Anterior cingulate cortex (tissue), 58 donors: ENCODE measurements around the gene ARHGAP25.

Experiments used
- DNase-seq, 58 donors: peaks; one replicate each; lab custom pipeline; 2025; lab: John Stamatoyannopoulos, UW

ARHGAP25 gene

DNA sequence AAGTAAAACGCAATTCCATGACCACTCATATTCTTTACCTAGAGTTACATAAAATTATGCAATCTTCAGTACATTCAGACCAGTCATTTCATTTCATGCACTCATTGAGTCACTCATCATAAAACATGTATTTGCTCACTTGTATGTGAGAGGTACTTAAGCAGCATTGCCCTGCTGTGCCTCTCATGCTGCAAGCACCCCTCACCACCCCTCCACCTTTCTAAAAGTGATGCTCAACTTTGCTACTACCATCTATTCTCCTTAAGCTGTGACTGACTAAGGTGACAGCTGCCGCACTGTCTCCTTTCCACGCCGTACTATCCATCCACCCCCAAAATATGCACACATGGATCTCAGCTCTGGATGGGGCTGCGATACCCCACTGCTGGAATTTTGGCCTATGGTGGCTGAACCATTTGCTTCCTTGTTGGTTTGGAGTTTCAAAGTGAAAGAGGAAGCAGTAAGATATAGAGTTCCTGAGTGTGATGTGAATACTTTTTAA, 7.2 kb downstream of the ARHGAP25 start:
- no peak for DNase-seq

GRCh38 chr2:68742626-68743415, 8.2 kb downstream of the ARHGAP25 start:
- peak in 1 of 58 donors; percentile 21 for DNase-seq

DNA sequence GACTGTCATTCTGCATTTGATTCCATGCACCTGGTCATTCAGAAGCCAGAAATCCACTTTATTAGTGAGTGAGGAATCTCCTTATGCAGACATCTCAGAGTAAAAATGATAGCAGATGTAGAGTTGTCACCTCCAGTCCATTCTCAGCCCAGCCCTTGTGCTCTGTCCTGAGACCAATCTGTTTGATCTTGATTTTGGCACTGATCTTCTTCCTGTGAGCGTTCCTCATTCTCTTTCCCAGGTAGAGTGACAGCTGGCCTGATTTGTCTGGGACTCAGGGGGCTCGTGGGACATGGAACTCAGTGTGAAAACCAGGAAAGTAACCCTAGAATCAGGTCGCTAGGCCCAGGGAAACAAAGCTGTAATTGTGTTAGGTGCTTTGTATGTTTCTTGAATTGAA, 8.9 kb downstream of the ARHGAP25 start:
- DNase-seq: no peak

DNA sequence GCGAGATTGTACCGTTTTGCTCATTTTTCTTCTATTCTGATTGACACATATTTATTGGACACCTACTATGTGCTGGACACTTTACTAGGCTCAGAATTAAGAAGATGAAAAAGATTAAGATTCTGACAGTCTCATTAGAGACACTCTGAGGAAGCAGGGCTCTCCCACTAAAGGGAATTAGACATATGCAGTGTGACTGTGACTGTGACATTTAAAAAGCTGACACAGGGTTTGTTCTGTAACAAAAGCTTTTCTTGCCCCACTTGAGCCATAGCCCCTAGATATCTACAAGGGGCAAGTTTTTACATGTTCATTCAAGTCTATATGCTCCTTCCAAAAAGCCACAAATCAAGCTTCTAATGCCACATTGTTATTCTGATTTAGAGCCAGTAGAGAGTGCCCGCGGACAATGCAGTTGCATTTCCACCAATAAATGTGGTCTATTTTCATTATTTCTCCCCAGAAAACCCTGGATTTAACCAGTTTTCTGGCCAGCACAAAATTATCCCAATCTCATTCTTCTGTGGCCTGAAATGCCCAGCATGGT, 9.8 kb downstream of the ARHGAP25 start:
- no peak for DNase-seq

DNA sequence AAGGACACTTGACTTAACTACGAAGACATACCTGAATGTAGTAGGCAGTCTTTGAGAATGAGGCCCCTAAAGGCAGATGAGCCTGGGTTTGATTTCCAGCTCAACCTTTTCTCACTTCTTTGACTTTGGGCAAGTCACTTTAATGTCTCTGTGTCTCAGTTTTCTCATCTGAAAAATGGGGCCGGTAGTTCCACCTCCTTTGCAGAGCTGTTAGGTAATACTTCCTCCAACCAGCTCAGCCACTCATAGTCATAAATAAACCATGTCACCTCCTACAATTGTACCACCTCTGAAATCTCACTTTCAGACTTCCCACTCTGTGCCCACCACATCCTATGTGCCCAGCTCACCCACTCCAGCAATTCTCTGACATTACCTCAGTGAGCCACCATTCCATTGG, 10.4 kb downstream of the ARHGAP25 start:
- no peak for DNase-seq

GRCh38 chr2:68746408-68746807, 11.8 kb downstream of the ARHGAP25 start:
- no peak for DNase-seq

GRCh38 chr2:68747413-68747812, 12.8 kb downstream of the ARHGAP25 start:
- no peak for DNase-seq

GRCh38 chr2:68747900-68748299, 13.3 kb downstream of the ARHGAP25 start:
- no peak for DNase-seq

DNA sequence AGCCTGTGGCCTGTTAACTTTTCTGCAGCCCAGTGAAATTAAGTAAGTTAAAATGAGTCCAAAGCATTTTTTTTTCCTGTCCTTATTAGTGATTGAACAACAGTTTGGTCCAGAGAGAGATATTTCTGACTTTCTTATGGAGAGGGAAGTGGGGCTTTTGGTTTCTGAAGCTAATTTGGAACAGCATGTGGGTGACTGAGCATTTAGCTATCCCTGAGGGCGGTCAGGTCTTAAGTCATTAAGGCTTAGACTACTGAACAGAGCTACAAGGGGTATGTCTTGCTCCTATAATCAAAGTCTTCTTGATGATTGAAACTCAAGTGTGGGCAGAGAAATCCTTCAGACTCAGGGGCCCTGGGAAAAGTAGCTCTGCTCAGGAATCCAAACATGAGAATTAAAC, 14.0 kb downstream of the ARHGAP25 start:
- no peak for DNase-seq

GRCh38 chr2:68749345-68749744, 14.7 kb downstream of the ARHGAP25 start:
- no peak for DNase-seq

GRCh38 chr2:68750592-68751396, 16.2 kb downstream of the ARHGAP25 start:
- DNase-seq: no peak

DNA sequence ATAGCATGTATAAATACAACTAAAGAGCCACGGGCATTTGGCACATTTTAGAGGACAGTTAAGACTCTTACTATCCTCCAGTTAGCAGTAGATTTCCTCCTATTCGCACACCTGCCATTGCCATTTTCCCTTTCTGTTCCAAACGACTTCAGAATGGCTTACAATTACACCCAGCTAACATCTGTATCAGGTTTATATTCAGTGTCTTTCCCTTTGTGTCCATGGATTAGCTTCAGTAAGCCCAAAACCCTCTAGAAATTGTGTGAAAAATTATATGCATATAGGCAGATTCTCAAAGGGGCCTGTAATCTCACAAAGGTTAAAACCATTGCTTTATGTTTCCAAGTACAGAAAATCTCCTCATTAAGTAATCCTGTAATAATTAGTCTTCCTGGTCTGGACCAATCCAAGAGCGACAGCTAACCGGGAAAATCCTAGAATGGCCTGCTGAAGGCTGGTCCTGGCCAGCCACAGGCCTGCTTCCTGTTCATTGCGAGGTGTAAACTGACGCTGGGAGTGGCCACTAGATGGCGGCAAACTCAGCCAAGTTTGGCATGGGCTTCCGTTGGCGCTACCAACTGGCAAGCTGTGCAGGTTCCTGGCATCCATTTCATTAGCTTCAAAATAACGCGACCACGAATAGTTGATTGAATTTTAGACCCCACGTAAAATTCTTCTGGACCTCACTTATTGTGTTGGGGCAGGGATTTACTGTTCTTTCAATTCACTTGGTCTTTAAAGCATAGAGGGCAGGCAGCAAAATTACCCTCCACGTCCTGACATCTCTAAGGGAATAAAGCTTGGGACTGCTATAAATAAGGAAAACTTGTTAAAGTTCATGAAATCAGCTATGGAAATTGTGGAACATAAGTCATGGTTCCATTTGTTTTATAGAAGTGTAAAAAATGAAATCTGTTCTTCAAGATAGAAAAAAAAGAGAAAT, 17.1 kb downstream of the ARHGAP25 start:
- DNase-seq: peak in 56 of 58 donors; percentile 24 to 94 (median 74)

DNA sequence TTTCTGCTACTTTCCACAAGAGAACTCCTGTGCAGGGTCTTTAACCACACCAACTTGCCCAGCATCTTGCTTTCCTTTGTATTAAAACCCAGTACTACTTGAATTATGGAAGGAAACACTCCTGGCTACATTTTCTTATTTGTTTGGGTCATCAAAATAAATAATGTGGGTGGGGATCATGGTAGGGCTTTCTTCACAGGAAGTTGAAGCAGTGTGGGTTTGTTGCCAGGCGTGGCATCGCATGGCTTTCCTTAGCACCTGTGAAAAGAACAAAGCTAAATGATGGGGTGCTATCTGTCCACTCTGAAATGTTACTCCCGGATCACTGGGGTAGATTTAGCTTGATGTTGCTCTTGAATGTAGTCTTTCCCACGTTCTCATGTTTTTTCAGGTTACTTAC, 18.7 kb downstream of the ARHGAP25 start:
- no peak for DNase-seq

DNA sequence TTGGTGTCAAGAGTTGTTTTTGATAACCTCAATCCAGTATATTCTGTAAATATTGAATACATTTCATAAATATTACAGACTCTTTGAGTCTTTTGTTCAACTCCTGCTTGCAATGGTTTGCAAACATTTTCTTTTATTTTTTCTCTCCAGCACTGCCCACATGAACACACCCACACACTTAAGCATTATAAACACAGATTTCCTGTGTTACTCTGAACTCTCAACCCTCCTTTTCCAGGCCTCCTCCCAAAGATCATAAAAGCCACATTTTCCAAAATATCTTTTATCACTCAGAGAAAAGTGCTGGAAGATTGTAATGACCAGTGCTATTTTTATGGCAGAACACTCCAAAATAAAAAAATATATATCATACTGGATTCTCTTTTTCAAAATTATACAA, 20.5 kb downstream of the ARHGAP25 start:
- no peak for DNase-seq

DNA sequence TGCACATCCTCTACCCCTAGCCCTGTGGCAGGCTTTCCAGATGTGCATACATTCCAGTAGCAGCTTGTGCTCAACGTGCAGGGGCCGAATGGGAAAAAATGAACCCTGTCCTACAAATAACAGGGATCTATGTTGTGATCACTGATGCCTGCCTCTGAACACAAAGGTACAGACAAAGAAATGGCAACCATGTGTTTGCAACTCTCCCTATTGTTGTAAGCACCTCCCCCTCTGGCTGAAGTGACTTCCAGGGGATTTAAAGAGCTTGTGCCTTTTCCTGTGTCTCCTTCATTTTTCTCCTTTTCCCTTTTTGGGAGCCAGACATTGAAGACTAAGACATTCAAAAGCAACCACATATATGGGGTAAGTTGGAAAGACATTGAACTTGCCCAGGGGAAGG, 21.6 kb downstream of the ARHGAP25 start:
- DNase-seq: no peak

- DNase-seq: no peak
Observed at GRCh38 chr2:68757081-68757480, 22.5 kb downstream of the ARHGAP25 start.

GRCh38 chr2:68762100-68762499, 27.5 kb downstream of the ARHGAP25 start:
- DNase-seq: no peak

DNA sequence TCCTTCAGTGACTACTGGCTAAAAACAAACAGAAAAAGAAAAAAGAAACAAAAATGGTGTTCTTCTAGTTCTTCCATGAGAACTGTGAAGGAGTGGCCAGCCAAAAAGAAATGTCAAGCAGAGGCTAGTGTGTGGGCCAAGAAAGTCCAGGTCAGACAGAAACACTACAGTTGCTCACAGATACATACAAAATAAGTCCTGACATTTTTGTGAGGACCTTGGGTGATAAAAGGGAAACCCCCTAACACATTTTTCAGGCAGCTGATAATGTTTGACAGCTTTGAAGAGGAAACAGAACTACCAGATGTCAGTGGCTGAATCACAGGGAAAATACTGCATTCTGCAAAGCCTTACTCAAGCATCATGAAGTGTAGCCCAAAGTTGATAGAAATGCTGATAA, 28.1 kb downstream of the ARHGAP25 start:
- DNase-seq: no peak

- DNase-seq: no peak
Observed at GRCh38 chr2:68764041-68764805, 29.6 kb downstream of the ARHGAP25 start.
